Parathyroid adenoma (tissue), 2 donors: ENCODE measurements around the gene KRT81.
A peak's percentile ranks its signal among the peaks of the same experiment; 100 is the strongest.

Experiments used
- H2AFZ ChIP-seq: fragments of 300-600 bp; sonication (generic); one replicate; pipeline ENCODE4 v1.7.0; 2017; ENCODE audit warnings: antibody characterized with exemption, mild to moderate bottlenecking
- H3K27ac ChIP-seq: fragments of 300-600 bp; sonication (generic); one replicate; pipeline ENCODE4 v1.7.0; 2017
- H3K27me3 ChIP-seq: fragments of 300-600 bp; sonication (generic); one replicate; pipeline ENCODE4 v1.7.0; 2017; ENCODE audit warnings: low read length; ENCODE audit not compliant: control insufficient read depth, insufficient read depth
- H3K36me3 ChIP-seq: fragments of 300-600 bp; sonication (generic); one replicate; pipeline ENCODE4 v1.7.0; 2017; ENCODE audit warnings: low read length; ENCODE audit not compliant: control insufficient read depth, insufficient read depth
- H3K4me1 ChIP-seq: fragments of 300-600 bp; sonication (generic); one replicate; pipeline ENCODE4 v1.7.0; 2017; ENCODE audit warnings: control low read depth
- H3K4me2 ChIP-seq: fragments of 300-600 bp; sonication (generic); one replicate; pipeline ENCODE4 v1.7.0; 2017; ENCODE audit warnings: low read length
- H3K4me3 ChIP-seq: fragments of 300-600 bp; sonication (generic); one replicate; pipeline ENCODE4 v1.7.0; 2017; ENCODE audit warnings: low read depth, low read length
- H3K79me2 ChIP-seq: fragments of 300-600 bp; sonication (generic); one replicate; pipeline ENCODE4 v1.7.0; 2017; ENCODE audit warnings: control low read depth
- H3K9ac ChIP-seq: fragments of 300-600 bp; sonication (generic); one replicate; pipeline ENCODE4 v1.7.0; 2017; ENCODE audit warnings: mild to moderate bottlenecking
- H3K9me3 ChIP-seq: fragments of 300-600 bp; sonication (generic); one replicate; pipeline ENCODE4 v1.7.0; 2017; ENCODE audit warnings: low read length; ENCODE audit not compliant: control insufficient read depth
- CTCF ChIP-seq: fragments of 300-600 bp; sonication (generic); IDR thresholded peaks from one replicate; pipeline ENCODE4 v1.7.0; 2017; ENCODE audit warnings: antibody characterized with exemption, mild to moderate bottlenecking
- donor health status: primary hyperparathyroidism.

KRT81 gene

DNA sequence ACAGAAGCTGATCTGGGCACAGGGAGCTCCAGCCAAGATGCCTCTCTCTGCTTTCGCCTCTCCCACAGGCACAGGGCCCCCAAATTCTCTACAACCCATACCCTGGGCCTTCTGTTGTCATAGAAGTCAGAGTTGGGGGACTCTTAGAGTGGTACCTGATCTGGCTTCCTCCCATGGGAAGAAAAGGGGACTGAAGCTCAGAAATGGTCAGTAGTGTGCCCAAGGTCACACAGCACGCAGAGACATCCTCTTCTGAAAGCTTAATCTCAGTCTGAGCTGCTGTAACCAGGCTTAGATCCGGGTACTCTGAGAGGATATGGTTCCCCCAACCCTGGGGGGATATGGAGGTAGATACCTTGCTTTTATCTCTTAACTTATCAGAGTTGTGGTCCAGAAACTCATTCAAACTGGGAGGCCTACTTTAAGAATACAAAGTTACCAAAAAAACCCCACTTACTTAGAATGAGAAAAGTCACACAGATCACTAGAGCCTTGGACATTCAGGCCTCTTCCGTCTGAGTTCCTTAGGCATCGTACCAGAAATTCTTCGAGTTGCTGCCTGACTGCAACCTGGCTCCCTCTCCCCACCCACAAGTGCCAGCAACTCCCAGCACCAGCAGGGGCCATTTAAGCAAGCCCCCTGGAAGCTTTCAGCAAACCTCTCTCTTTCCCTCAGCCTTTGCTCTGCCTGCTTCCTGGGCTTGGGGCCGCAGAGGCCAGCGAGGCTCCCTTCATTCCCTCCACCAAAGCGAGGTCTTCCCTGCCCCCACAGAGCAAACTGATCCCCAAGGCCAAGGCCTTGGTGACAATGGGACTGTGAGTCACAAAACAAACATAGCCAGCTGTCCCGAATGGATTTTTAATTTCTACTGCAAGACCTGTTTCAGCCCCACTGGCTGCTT lies 44.4 kb downstream of the KRT81 start:
- no peak overlapping the region for H3K9ac ChIP-seq
- no peaks in the 10 kb centered on the region for H3K27me3 ChIP-seq
- no peaks in the 10 kb centered on the region for H3K36me3 ChIP-seq
- no peaks in the 10 kb centered on the region for H3K9me3 ChIP-seq
- H3K27ac ChIP-seq, result no peak overlapping the region
- H3K4me3 ChIP-seq, result no peak overlapping the region
- H2AFZ ChIP-seq, result no peak overlapping the region
- no peak for TF ChIP-seq CTCF
- no peaks in the 10 kb centered on the region for H3K79me2 ChIP-seq
- peaks cover 51% of the 10 kb centered on the region for H3K4me1 ChIP-seq
- no peak overlapping the region for H3K4me2 ChIP-seq

DNA sequence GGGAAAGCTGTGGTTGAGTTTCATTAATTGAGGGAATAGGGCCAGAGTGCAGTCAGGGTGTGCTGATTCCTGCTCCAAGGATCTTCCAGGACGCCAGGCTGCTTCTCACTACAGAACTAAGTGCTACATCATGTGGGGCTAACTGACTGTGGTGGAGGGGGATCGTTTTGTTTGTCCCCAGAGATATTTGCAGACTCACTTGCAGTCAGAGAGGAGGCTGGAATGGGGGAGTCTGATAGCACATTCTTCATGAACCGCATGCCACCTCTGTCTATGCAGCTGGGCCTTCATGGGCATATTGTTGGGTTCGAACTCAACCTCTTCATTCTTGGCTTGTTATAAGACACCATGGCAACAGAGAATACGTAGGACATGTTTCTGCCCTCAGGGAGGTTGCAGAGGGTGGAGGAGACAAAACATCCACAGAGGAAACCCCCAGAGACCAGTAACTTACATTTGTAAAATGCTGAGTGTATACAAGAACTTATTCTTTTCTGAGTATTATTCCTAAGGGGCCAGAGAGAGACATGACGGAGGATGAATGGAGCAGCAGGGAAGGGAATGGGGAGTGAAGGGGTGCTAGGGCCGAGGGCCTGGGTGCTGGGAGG lies 45.3 kb downstream of the KRT81 start:
- Histone ChIP-seq H3K4me1 (peaks cover 51% of the 10 kb centered on the region), H3K27ac (no peak overlapping the region)

DNA sequence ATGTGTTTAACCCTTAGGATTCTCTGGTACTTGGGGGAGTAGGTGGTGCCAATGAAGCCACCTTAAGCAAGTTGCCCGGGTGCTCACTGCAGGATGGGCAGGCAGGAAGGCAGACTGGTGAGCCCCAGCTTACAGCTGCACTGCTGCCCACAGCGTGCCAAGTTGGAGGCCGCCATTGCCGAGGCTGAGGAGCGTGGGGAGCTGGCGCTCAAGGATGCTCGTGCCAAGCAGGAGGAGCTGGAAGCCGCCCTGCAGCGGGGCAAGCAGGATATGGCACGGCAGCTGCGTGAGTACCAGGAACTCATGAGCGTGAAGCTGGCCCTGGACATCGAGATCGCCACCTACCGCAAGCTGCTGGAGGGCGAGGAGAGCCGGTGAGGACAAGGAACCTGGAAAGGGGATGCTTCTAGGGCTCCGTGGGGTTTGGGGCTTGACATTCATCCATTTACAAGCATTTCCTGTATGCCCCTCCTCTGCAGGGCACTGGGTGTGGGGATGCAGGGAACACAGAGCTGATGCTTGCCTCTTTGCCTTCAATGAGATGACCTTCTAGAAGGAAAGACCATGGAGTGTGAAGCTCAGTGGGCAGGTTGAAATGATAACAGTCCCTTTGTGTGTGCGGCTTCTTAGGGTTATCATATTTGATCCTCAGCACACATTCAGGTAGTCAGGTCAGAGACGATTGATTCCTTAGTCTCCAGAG lies 45.9 kb downstream of the KRT81 start:
- H3K27me3 ChIP-seq, result no peaks in the 10 kb centered on the region
- H3K27ac ChIP-seq, result peak overlapping the region; percentile 100
- H2AFZ ChIP-seq, result peak overlapping the region; percentile 1
- no peak overlapping the region for H3K9ac ChIP-seq
- no peaks in the 10 kb centered on the region for H3K79me2 ChIP-seq
- TF ChIP-seq CTCF, result peak; percentile 23
- H3K9me3 ChIP-seq, result no peaks in the 10 kb centered on the region
- H3K4me2 ChIP-seq, result no peak overlapping the region
- no peaks in the 10 kb centered on the region for H3K36me3 ChIP-seq
- no peak overlapping the region for H3K4me3 ChIP-seq
- H3K4me1 ChIP-seq, result peaks cover 51% of the 10 kb centered on the region

More for the DNA sequence above, 45.3 kb downstream of the KRT81 start:
- no peak overlapping the region for H3K9ac ChIP-seq
- no peak overlapping the region for H2AFZ ChIP-seq
- no peaks in the 10 kb centered on the region for H3K36me3 ChIP-seq
- no peak for TF ChIP-seq CTCF
- no peak overlapping the region for H3K4me3 ChIP-seq
- H3K79me2 ChIP-seq, result no peaks in the 10 kb centered on the region
- H3K4me2 ChIP-seq, result no peak overlapping the region
- no peaks in the 10 kb centered on the region for H3K9me3 ChIP-seq
- H3K27me3 ChIP-seq, result no peaks in the 10 kb centered on the region

- Histone ChIP-seq H3K4me2 (no peak overlapping the region), H3K36me3 (no peaks in the 10 kb centered on the region), H3K4me1 (peaks cover 44% of the 10 kb centered on the region), H3K27ac (peak overlapping the region; percentile 100), H3K9ac (no peak overlapping the region), H3K9me3 (no peaks in the 10 kb centered on the region), H2AFZ (peak overlapping the region; percentile 90), H3K27me3 (no peaks in the 10 kb centered on the region), H3K79me2 (no peaks in the 10 kb centered on the region), H3K4me3 (no peak overlapping the region)
- TF ChIP-seq CTCF, result no peak
Observed at GRCh38 chr12:52244615-52244994, 46.7 kb downstream of the KRT81 start.
